SW480 (cell line): ENCODE measurements around the gene SMAD1.

ENCODE experiments used
- DNase-seq: peaks from one replicate; pipeline ENCODE4 v3.0.0-alpha.2; 2016; ENCODE audit warnings: low spot score

Gene SMAD1

DNA sequence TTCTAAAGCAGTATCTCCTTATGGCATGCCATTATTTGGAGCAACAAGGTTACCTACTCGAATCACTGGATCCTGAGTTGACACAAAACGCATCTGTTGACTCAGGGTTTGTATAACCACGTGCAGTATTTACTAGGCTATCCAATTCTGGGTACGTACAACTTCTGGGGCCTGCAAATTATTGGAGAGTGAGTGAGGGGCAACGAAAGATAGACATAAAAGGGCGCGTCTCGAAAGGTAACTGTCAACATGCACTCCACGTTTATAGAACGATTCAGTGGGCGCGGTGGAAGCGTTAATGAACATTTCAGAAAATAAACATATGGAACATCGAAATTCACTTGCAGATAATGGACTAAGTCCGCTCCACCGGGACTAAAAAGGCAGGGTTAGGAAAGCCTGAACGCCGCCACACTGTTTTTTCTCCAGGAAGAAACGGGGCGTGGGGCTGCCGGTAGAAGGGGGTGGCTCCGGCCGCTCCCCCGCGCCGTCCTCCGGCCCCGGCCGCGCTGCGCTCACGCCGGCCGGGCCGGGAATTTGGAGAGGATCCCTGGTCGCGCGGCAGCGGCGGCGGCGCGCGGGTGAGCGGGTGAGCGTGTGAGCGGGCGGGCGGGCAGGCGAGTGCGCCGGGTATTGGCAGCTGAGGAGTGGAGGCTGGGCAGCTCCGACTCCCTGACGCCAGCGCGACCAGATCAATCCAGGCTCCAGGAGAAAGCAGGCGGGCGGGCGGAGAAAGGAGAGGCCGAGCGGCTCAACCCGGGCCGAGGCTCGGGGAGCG is at the start of gene SMAD1:
SMAD1 (plus strand) TSS at position 690 of the 778 bp plus-strand sequence. CDS start 32,761 bp downstream, outside the sequence.
- DNase-seq = peak; percentile 80

DNA sequence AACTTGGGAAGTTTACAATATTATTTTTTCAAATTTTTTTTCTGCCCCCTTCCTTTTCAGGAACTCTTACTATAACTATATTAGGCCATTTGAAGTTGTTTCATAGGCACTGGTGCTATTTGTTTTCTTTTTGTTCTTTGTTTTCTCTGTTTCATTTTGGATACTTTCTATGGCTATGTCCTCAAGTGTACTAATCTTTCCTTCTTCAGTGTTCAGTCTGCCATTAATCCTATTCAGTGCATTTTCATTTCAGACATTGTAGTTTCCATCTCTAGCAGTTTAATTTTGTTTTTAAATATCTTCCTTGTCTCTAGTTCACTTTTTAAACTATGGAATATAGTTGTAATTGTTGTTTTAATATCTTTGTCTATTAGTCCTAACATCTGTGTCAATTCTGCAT is 48.0 kb upstream of the SMAD1 start:
- no peak for DNase-seq

DNA sequence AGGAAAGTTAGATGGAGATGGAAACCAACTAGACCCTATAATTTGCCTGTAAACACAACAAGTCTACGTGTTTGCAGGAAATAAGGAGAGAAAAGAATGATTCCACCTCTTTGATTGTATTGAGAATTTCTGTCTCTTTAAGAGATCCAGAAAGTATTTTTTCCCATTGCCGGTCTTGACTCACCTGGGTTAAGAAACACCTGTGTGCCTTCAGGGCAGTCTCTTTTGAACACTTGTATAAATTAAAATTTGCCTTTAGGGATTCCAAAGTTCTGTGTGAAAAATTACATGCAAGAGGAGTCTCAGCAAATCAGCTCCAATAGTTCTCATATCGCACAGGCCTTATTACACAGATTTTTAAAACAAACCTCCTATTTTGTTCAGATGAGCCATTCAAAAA is 46.0 kb upstream of the SMAD1 start:
- DNase-seq = no peak

DNA sequence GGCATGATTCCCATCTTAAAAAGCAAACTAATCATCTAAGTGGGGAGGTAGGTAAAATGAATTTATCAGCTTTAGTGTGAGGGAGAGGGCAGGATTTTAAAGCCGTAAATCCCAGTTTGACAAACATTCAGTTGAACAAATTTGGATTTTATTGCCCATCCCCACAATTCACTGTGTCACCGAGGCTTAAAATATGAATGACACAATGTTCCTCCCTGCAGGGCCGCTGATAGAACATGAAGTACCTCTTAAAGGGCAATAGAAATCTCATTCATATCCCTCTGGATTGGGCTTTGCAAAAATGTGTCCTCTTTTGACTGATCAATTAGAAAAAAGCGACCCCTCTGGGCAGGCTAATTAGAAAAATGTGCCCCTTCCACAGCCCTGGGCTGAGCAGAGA is 45.5 kb upstream of the SMAD1 start:
- DNase-seq = no peak

DNA sequence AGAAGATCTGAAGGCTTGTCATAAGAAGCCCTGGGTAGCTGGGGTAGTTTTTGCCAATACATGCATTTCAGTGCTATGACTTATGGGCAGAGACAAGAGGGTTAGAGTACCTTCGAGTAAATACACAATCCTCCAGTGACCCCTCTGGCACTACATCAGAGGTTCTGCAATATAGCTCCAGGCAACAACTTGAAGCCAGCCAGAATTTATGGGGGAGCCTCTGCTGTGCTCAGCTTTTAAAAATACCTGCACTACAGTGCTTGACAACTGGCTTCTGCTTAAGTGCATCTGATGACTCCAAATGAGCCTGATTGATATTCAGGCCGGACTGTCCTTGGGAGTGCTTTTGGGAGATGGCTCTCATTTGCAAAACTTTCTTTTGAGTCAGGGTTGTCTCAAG is 44.9 kb upstream of the SMAD1 start:
- no peak for DNase-seq

DNA sequence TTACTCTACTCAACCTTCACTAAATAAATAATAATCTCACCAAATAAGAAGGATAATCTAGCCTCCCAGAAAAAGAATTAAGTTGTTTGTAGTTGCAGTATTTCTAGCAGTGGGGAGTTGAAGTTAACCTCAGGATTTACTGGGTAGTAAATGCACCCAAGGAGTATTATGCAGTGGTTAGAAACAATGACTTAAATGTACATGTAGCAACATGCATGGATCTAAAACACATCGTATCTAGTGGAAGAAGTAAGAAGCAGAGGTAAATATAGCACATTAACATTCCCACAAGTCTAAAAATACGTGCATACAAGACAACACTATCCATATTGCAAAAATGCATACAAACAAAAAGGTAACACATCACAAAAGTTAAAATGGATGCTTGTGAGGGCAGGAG is 44.2 kb upstream of the SMAD1 start:
- no peak for DNase-seq

DNA sequence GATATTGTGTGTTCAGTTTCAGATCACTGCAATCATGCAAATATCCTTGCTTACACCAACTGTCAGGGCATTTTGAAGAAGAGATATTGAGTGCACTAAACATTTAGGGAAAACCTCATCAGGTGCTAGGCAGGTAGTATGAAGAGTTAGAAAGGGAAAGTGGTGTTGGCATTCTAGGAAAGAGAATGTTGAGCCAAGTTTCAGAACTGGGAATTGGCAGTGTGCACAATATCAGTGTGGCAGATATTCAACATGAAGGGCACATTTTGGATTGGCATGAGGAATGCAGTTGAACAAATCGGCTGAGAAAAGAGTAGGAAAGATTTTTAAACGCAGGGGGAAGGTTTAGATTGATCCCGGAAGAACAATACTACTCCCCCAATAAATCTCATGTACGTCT is 43.4 kb upstream of the SMAD1 start:
- DNase-seq = no peak

DNA sequence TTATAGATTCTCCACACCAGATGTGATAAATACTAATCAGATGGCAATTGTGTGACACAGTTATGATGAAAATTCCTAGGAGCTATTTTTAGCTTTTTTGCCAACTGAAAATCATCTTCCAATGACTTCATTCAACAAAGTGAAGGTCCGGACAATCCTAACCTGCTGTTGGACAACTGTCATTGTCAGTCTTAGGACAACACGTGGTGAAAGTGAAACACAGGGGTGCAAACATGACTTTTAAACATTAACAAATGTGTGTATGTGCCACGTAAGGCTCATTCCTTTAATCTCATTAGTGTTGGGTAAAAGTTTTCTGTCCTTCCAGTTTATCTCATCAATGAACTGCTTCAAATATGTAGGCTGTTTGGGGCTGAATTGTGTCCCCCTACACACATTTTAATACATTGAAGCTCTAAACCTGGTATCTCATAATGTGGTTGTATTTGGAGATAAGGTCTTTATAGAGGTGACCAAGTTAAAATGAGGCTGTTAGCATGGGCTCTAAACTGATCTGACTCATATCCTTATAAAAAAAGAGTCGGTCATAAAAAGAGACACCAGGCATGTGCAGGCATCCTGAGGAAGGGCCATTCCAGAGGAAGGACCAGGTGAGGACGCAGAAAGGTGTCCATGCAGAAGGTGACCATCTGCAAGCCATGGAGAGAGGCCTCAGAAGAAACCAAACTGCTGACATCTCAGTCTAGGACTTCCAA is 41.2 kb upstream of the SMAD1 start:
- DNase-seq = no peak

DNA sequence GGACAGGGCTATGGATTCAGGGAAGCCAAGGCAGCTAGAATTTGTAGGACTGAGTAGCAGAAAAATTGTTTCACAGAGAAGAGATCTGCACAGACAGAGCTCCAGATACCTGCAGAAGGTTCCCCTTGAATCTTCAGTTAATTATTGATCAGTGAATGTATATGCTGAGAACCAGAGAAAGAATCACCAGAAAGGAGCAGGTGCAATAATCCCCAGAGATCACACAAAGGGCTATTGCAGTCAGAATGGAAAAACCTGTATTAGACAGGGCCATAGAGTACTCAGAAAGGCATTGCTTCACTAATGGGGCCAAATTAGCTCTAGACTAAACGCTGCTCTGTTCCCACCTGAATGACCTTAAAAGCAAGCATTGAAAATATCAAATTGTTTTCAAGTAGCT is 35.5 kb upstream of the SMAD1 start:
- DNase-seq = no peak

DNA sequence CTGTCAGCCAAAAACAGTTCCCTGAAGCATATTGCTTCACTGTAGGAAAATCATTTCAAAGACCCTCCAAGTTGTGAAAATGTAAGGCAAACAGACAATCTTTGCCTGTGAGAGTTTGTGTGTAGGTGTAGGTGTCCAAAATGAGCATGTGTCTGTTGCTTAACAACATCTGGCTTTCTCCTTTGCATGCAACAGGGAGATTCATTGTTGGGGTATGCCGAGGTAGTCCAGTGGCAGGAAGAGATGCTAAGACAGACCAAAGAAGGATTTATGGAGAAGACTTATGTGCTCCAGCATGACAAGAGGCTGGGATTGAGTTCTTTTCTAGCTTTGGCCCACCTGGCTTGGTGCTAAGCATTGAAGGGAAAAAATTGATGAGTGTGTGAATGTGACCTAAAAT is 29.8 kb upstream of the SMAD1 start:
- no peak for DNase-seq

DNA sequence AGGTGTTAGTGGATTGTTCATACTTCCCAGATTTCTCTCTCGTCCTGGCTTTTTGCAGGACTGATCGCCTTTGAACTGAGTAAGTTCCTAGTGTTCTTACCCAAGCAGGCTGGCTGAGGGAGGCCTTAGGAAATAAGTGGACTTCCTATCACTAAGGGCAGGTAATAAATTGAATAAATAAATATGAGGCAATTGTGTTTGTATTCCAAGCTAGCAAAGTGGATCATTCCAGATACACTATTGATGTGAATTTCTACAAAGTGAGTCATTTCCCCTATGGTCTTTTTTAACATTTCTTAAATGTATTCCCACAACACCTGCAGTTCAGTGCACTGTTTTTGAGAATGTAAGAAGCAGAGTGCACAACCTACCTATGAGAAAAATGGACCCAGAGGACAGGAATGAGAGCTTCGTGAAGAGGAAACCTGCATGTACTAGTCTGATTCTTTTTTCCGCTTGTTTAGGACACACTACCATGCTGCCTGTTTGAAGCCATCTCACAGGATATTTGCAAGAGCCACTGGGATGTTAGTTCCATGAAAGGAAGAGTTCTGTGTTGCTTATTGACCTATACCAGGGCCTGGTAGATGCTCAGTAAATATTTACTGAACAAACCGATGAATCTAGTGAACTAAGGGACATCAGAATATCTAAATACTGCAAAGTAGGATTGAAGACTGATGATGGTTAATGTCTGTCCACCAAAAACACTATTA is 29.0 kb upstream of the SMAD1 start:
- no peak for DNase-seq

DNA sequence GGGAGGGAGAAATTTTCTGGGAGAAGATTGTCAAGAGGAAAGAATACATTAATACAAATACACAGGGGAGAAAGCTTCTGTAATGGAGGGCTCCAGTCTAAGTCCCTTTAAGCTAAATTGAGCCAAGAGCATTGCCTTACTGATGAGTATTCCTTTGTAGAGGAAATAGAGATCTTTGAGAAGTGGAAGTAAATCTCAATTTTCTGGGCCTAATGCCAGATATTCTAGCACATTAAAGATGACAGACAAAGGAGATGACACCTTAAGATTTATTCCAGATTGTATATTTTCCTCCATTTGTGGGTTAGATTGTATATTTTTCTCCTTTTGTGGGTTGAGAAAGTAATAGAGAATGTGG is 28.5 kb upstream of the SMAD1 start:
- no peak for DNase-seq

DNA sequence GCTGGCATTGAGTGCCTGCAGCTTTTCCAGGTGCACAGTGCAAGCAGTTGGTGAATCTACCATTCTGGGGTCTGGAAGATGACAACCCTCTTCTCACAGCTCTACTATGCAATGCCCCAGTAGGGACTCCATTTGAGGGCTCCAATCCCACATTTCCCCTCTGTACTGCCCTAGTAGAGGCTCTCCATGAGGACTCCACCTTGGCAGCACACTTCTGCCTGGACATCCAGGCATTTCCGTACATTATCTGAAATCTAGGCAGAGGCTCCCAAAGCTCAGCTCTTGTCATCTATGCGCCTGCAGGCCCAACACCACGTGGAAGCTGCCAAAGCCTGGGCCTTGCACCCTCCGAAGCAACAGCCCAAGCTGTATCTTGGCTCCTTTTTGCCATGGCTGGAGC is 8.4 kb upstream of the SMAD1 start:
- no peak for DNase-seq

DNA sequence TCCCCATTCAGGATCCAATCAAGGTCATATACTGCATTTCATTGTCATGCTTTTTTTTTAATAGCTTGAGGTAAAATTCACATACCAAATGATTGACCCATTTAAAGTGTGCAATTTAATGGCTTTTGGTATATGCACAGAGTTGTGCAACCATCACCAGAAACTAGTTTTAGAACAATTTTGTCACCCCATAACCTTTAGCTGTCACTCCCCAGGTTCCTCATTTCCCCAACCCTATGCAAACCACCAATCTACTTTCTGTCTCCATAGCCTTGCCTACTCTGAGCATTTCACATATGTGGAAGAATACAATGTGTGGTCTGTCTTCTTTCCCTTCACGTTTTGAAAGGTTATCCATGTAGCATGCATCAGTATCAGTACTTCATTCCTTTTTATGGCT is 1.4 kb upstream of the SMAD1 start:
- no peak for DNase-seq

DNA sequence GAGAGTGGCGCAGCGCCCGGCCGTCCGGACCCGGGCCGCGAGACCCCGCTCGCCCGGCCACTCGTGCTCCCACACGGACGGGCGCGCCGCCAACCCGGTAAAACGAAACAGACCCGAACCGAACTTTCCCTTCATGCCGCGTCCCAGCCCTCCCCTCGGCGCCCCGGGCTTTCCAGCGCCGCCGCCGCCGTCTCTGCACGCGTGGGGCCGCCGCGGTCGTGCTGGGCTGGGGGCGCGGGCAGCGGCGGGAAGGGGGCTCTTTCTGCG is 222 bp downstream of the SMAD1 start:
- no peak for DNase-seq

DNA sequence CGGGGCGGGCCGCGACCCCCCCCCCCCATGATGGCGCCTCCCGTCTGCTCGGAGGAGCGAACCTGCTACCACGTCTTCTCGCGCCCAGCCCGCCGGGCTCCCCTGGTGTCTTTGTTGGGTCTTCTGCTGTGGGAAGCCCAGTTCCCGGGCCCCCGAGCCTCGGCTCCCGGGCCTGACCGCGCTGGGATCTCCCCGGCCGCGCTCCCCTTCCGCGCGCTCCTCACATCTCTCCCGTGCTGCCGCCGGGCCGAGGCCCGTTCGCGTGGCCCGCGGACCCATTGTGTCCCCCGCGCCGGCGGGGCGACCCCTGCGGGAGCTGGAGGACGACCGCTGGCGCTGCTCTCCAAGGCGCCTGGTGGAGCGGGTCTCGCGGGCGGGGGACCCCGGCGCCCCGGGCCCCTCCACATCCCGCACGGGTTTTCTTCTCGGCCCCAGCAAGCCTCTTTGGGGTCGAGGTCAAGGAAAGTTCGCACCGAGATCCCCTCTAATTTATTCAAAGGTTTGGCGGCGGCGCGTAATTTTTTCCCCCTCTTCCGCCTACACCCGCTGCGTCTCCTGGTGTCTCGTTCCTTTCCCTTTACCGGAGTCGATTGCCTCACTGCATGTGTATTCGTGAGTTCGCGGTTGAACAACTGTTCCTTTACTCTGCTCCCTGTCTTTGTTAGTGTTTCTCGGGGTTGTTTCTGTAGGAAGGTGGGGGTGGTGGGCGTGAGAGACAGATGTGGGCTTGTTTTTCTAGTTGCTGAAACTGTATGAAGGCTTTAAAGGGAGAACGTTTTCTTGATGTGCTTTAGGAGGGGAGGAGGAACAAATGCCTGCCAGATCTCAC is 770 bp downstream of the SMAD1 start:
- DNase-seq = peak; percentile 64

DNA sequence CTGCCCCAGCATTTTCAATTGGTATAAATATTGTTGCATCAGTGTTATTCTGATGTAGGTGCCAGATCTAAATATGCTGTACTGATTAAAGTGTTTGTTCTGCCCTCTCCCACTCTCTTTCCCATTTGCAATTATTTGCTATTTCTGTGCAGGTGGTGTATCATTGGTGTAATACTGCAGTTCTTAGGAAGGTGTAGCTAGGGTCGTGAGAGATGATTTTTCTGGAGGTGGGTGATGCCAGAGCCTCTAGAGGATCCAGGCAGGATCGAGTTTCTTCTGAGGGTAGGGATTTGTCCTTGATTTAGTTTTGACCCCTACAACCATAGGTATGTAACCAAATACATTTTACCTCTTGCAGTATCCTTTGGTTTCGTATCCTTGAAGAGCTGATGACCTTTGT is 1.9 kb downstream of the SMAD1 start:
- DNase-seq = no peak

DNA sequence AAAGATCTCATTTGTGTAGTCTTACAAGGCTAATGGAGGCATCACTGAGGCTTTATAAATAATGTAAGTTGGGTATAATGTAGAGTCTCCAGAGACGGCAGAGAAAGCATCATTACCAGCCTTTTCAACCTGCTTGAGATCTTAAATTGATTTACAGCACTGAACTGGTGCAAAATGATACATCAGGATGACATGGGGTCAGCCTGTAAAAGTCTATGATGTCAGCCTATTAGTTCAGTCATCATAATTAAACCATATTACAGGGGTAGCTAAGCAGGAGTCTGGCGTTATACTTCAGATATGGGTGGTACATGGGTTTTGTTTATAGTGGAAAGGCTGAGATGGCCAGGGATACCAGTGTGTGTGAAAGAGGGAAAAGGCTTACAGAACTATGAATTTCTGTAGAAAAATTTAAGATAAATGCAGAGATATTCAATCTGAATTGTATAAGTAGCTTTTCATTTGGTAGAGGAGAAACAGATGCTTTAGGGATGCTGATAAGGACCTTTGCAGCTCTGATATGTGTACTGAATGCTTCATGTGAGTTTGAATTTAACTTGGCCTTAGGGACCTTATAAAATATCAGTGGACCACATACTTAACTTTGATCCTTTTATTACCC is 2.7 kb downstream of the SMAD1 start:
- no peak for DNase-seq

DNA sequence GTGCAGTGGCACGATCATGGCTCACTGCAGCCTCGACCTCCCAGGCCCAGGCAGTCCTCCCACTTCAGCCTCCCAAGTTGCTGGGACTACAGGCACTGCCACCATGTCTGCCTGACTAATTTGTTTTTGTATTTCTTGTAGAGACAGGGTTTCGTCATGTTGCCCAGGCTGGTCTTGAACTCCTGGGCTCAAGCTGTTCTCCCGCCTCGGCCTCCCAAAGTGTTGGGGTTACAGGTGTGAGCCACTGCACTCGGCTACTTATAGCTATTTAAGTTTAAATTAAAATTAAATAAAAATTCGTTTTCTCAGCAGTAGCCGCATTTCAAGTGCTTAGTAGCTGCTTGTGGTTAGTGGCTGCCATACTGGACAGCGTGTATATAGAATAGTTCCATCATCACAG is 3.5 kb downstream of the SMAD1 start:
- DNase-seq = no peak

DNA sequence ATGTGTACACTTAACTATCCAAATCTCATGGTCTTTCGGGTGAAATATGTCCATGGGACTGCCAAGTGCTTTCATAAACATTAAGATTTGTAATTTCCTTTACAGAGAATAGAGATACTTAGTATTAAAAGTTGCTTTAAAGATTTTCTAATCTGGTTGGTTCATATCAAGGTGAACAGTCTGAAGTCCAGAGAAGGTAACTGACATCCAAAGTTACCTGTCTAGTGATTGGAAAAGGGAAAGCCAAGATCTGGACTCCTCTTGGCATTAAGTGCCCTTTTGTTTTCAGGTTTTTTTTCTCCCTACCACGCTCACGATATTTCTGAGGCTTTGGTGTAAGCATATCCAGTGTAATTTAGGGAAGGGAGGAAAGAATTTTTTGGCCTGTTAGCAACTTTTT is 5.0 kb downstream of the SMAD1 start:
- no peak for DNase-seq

DNA sequence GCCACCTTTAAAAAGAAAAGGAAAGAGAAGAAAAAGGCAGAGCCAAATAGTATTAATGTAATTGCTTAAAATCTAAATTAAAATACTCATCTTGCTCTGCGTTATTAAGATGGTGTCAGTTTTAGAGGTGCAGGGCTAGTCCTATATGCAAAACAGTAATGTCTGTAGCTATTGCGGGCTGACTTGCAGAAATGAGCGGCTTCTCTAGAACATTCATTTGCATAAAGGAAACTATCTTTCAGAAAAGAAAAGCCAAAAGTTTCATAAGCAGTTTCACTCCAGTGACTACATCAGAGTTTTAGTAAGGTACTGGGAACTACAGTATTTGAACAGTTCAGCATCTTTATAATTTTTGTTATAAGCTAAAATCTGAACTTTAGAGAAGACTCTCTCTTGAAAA is 6.0 kb downstream of the SMAD1 start:
- no peak for DNase-seq

DNA sequence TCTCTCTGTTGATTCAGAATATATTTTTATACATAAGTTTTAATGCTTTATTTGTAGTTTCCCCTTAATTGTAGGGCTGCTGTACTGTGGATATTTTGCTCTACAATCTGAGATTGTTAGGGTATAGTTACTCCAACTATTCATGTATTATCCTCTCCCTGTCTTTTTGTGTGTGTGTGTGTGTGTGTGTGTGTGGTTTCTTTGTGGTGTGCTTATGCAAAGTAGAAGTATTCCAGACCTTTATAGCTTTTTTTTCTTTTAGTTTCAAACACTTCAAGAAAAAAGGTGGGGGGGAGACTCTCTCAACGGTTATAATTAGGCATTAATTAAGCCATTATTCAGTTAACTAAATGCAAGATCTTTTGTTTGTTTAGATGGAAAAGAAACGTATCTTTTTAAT is 6.7 kb downstream of the SMAD1 start:
- DNase-seq = no peak
